Right forelimb (tissue), 1 donor: ENCODE measurements around the gene ALKBH8.
"Not testable (repeated sequence)": the region's sequence is repeated elsewhere in the genome, so short reads cannot be mapped to it uniquely, and the experiment has no call there.

Experiments
- DNase-seq: peaks from one replicate; pipeline ENCODE4 v3.0.0-alpha.2; 2018

The ALKBH8 gene

GRCh38 chr11:107576497-107577345 lies 11.2 kb upstream of the ALKBH8 start:
- DNase-seq, result peak; percentile 58

- DNase-seq, result no peak
Observed at GRCh38 chr11:107573438-107573837, 7.9 kb upstream of the ALKBH8 start.

- DNase-seq, result no peak
Observed at GRCh38 chr11:107570015-107570414, 4.5 kb upstream of the ALKBH8 start.

- no peak for DNase-seq
Observed at GRCh38 chr11:107567739-107568335, 2.3 kb upstream of the ALKBH8 start.

GRCh38 chr11:107566569-107566968 lies 1.0 kb upstream of the ALKBH8 start:
- no peak for DNase-seq

GRCh38 chr11:107565955-107566501 lies 493 bp upstream of the ALKBH8 start:
- DNase-seq, result not testable (repeated sequence)

- no peak for DNase-seq
Observed at GRCh38 chr11:107564877-107565218, 687 bp downstream of the ALKBH8 start.

- peak; percentile 56 for DNase-seq
Observed at GRCh38 chr11:107563702-107564101, 1.8 kb downstream of the ALKBH8 start.

- no peak for DNase-seq
Observed at GRCh38 chr11:107562647-107563208, 2.8 kb downstream of the ALKBH8 start.

- DNase-seq, result no peak
Observed at GRCh38 chr11:107561688-107562087, 3.8 kb downstream of the ALKBH8 start.

GRCh38 chr11:107550304-107550703 lies 15.2 kb downstream of the ALKBH8 start:
- DNase-seq, result no peak

GRCh38 chr11:107549954-107550285 lies 15.6 kb downstream of the ALKBH8 start:
- no peak for DNase-seq

- no peak for DNase-seq
Observed at GRCh38 chr11:107549253-107549953, 16.1 kb downstream of the ALKBH8 start.

GRCh38 chr11:107547961-107548360 lies 17.6 kb downstream of the ALKBH8 start:
- no peak for DNase-seq

GRCh38 chr11:107545101-107545514 lies 20.4 kb downstream of the ALKBH8 start:
- no peak for DNase-seq

GRCh38 chr11:107538821-107539220 lies 26.7 kb downstream of the ALKBH8 start:
- no peak for DNase-seq

GRCh38 chr11:107538239-107538638 lies 27.3 kb downstream of the ALKBH8 start:
- DNase-seq, result no peak

- DNase-seq, result not testable (repeated sequence)
Observed at GRCh38 chr11:107537155-107537554, 28.4 kb downstream of the ALKBH8 start.

- DNase-seq, result no peak
Observed at GRCh38 chr11:107526197-107526596, 39.3 kb downstream of the ALKBH8 start.

GRCh38 chr11:107508858-107509244 lies 56.7 kb downstream of the ALKBH8 start:
- DNase-seq, result no peak

- DNase-seq, result no peak
Observed at GRCh38 chr11:107508201-107508857, 57.2 kb downstream of the ALKBH8 start.

GRCh38 chr11:107505647-107506225 lies 59.8 kb downstream of the ALKBH8 start:
- no peak for DNase-seq
